ENCODE results near the gene STUB1.
A peak's percentile ranks its signal among the peaks of the same experiment; 100 is the strongest.
"Not testable (repeated sequence)": the region's sequence is repeated elsewhere in the genome, so short reads cannot be mapped to it uniquely, and the experiment has no call there.

Gene STUB1

DNA sequence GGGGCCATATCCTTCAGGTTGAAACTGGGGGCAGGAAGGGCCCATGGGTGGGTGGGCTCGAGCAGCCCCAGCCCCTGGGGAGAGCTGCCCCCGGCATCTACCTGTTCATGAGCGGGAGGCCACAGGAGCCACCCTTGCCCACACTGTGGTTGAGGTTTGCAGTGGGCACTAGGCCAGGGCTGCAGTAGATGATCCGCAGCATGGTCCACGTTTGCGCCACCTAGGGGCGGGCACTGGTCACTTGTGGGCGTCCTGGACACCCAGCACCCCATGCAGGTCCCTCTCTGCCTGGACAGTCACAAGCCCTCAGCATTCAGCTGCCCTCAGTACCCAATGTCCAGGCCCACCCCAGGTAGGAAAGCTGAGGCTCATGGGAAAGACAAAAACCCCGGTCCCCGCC is 5.8 kb downstream of the STUB1 start:
- no peak overlapping the region for H3K4me2 ChIP-seq
- no peaks in the 10 kb centered on the region for H4K20me1 ChIP-seq (ENCODE audit: insufficient read depth)
- H3K27me3 ChIP-seq (ENCODE audit: insufficient read depth, low read depth) = peaks cover 4% of the 10 kb centered on the region; the same call in 1 of the 2 replicates
- TF ChIP-seq, protein P1, sequence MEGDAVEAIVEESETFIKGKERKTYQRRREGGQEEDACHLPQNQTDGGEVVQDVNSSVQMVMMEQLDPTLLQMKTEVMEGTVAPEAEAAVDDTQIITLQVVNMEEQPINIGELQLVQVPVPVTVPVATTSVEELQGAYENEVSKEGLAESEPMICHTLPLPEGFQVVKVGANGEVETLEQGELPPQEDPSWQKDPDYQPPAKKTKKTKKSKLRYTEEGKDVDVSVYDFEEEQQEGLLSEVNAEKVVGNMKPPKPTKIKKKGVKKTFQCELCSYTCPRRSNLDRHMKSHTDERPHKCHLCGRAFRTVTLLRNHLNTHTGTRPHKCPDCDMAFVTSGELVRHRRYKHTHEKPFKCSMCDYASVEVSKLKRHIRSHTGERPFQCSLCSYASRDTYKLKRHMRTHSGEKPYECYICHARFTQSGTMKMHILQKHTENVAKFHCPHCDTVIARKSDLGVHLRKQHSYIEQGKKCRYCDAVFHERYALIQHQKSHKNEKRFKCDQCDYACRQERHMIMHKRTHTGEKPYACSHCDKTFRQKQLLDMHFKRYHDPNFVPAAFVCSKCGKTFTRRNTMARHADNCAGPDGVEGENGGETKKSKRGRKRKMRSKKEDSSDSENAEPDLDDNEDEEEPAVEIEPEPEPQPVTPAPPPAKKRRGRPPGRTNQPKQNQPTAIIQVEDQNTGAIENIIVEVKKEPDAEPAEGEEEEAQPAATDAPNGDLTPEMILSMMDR (conservative IDR thresholded peaks at IDR 0.05; ENCODE audit: low read depth, low read length) = 0 out of 2 replicates have a peak, but pooled peaks have one; percentile 30
- peaks cover 4% of the 10 kb centered on the region for H3K4me1 ChIP-seq (ENCODE audit: low read depth, poor library complexity, severe bottlenecking)
- no peaks in the 10 kb centered on the region; the same call in 1 of the 2 replicates for H3K36me3 ChIP-seq (ENCODE audit: insufficient read depth)
- no peak overlapping the region for H3K4me3 ChIP-seq (IDR thresholded peaks at IDR 0.05; ENCODE audit: insufficient read depth, low read depth, low read length)
- peaks cover 13% of the 10 kb centered on the region for H3K79me2 ChIP-seq (ENCODE audit: insufficient read depth, low read depth)
- no peak overlapping the region for H3K27ac ChIP-seq
- no peak overlapping the region for H2AFZ ChIP-seq (ENCODE audit: low read depth)
- H3K9ac ChIP-seq = no peak overlapping the region

DNA sequence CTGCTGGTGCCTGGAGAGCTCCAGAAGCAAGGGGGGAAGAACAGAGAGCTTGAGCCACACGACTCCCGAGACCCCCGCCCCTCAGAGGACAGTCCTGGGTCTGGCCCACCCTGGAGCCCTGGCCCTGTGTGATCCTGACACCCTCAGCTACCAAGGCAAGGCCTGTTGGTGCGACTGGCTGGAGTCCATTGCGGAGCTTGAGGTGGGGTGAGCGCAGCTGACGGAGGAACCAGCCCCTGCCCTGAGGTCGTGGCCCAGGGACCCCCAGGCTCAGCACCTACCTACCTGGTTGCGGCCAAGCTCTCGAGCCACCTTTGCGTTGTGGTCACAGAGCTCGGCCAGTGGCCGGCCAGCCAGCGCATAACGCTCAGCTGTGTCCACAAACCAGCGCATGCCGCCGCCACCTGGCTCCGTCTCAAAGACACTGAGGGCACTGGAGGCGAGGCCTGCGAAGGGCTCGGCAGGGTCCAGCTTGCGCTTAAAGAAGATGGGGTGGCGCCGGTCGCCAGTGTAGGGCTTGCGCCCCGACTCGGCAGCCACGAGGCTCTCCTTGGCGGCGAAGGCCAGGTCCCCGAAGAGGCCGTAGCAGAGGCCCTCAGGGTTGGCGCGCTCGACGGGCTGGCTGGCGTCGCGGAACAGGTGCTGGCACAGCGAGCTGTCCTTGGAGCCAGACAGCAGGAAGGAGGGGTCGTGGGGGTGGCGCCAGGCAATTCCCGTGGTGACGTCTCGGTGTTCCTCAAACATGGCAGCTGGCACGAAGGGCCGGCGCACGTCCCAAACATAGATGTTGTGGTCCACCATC is 6.5 kb downstream of the STUB1 start:
- H3K27ac ChIP-seq = no peak overlapping the region
- no peaks in the 10 kb centered on the region; the same call in 1 of the 2 replicates for H3K36me3 ChIP-seq (ENCODE audit: insufficient read depth)
- H3K4me2 ChIP-seq = no peak overlapping the region
- H3K4me1 ChIP-seq (ENCODE audit: low read depth, poor library complexity, severe bottlenecking) = peaks cover 4% of the 10 kb centered on the region
- H2AFZ ChIP-seq (ENCODE audit: low read depth) = no peak overlapping the region
- TF ChIP-seq, protein P1 (conservative IDR thresholded peaks at IDR 0.05; ENCODE audit: low read depth, low read length) = no peak
- H3K4me3 ChIP-seq (IDR thresholded peaks at IDR 0.05; ENCODE audit: insufficient read depth, low read depth, low read length) = no peak overlapping the region
- peaks cover 11% of the 10 kb centered on the region for H3K27me3 ChIP-seq (ENCODE audit: insufficient read depth, low read depth)
- H3K9ac ChIP-seq = no peak overlapping the region
- H4K20me1 ChIP-seq (ENCODE audit: insufficient read depth) = no peaks in the 10 kb centered on the region
- peaks cover 6% of the 10 kb centered on the region; the same call in 1 of the 2 replicates for H3K79me2 ChIP-seq (ENCODE audit: insufficient read depth, low read depth)

DNA sequence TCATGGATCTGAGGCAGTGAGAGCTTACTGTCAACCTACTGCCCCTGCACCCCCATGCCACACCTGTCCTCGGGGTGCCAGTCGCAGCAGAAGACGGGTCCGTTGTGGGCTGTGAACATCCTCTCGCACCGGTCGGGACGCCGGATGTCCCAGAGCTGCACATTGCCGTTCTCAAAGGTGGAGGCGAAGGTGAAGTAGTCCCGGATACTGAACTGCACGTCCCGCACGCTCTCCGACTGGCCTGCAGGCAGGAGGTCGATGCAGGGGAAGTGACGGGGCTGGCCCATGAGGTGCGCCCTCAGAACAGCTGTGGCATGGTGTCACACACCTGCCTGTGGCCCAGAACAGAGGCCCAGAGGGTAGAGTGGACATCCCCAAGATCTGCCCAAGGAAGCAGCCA is 7.3 kb downstream of the STUB1 start:
- TF ChIP-seq, protein P1 (conservative IDR thresholded peaks at IDR 0.05; ENCODE audit: low read depth, low read length) = no peak

DNA sequence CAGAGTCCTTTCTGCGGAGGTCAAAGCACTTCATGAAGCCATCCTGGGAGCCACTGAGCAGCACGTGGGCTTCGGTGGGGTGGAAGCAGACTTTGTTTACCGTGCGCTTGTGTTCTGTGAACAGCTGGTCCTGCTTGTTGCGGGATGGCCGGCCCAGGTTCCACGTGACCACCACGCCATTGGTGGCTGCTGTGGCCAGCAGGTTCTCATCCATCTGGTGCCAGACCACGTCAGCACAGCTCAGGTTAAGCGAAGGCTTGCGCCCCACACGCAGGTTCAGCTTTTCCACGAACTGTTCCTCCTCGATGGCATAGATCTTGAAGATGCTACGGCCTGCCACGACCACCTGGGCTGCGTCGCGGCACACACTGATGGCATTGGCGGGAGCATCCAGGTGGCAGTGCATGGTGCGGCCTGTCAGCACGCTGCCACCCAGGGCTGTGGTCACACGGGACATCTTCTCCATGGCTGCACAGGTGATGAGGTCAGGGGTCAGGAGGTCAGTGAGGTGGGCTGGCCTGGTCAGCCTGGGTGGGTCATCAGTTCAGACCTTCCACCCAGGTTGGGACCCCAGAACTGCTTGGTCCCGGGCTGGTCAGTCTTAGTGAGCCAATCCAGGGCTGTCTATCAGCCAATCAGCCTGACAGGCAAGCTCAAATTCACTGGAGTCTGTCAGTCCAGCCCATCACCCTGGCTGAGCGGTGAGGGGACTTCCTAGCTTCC is 9.1 kb downstream of the STUB1 start:
- Histone ChIP-seq H2AFZ (ENCODE audit: low read depth) (peak overlapping the region; percentile 70), H3K27me3 (ENCODE audit: insufficient read depth, low read depth) (peaks cover 31% of the 10 kb centered on the region), H3K4me3 (IDR thresholded peaks at IDR 0.05; ENCODE audit: insufficient read depth, low read depth, low read length) (no peak overlapping the region), H3K4me1 (ENCODE audit: low read depth, poor library complexity, severe bottlenecking) (peaks cover 4% of the 10 kb centered on the region), H3K27ac (no peak overlapping the region), H3K9ac (peak overlapping the region; percentile 55; the same call in 1 of the 2 replicates), H3K4me2 (peak overlapping the region; percentile 97), H3K79me2 (ENCODE audit: insufficient read depth, low read depth) (no peaks in the 10 kb centered on the region), H3K36me3 (ENCODE audit: insufficient read depth) (no peaks in the 10 kb centered on the region), H4K20me1 (ENCODE audit: insufficient read depth) (no peaks in the 10 kb centered on the region)
- TF ChIP-seq, protein P1 (conservative IDR thresholded peaks at IDR 0.05; ENCODE audit: low read depth, low read length) = no peak

More for the DNA sequence above, 7.3 kb downstream of the STUB1 start:
- H2AFZ ChIP-seq (ENCODE audit: low read depth) = no peak overlapping the region
- H3K79me2 ChIP-seq (ENCODE audit: insufficient read depth, low read depth) = no peaks in the 10 kb centered on the region
- H3K36me3 ChIP-seq (ENCODE audit: insufficient read depth) = no peaks in the 10 kb centered on the region; the same call in 1 of the 2 replicates
- peaks cover 19% of the 10 kb centered on the region for H3K27me3 ChIP-seq (ENCODE audit: insufficient read depth, low read depth)
- no peaks in the 10 kb centered on the region for H4K20me1 ChIP-seq (ENCODE audit: insufficient read depth)
- no peak overlapping the region for H3K27ac ChIP-seq
- no peak overlapping the region for H3K4me2 ChIP-seq
- H3K9ac ChIP-seq = no peak overlapping the region
- H3K4me3 ChIP-seq (IDR thresholded peaks at IDR 0.05; ENCODE audit: insufficient read depth, low read depth, low read length) = no peak overlapping the region
- H3K4me1 ChIP-seq (ENCODE audit: low read depth, poor library complexity, severe bottlenecking) = peaks cover 4% of the 10 kb centered on the region

DNA sequence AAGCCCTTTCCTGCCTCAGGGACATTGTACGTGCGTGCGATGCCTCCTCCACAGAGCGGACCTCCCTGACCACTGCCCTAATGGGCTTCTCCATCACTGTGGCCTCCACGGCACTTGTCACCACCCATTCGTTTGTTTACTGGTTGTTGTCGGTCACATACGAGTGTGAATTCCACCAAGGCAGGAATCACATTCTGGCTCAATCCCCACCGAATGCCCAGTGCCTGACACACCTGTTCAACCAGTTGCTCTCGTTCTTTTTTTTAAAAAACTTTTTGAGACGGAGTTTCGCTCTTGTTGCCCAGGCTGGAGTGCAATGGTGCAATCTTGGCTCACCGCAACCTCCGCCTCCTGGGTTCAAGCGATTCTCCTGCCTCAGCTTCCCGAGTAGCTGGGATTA is 11.0 kb downstream of the STUB1 start:
- not testable (repeated sequence) for H3K4me3 ChIP-seq (IDR thresholded peaks at IDR 0.05; ENCODE audit: insufficient read depth, low read depth, low read length); H4K20me1 ChIP-seq (ENCODE audit: insufficient read depth); H3K36me3 ChIP-seq (ENCODE audit: insufficient read depth); H3K4me2 ChIP-seq; H3K79me2 ChIP-seq (ENCODE audit: insufficient read depth, low read depth); H3K27ac ChIP-seq; H2AFZ ChIP-seq (ENCODE audit: low read depth); H3K9ac ChIP-seq; H3K4me1 ChIP-seq (ENCODE audit: low read depth, poor library complexity, severe bottlenecking)
- peaks cover 42% of the 10 kb centered on the region for H3K27me3 ChIP-seq (ENCODE audit: insufficient read depth, low read depth)
